Esophagus mucosa (tissue), 1 donor: ENCODE measurements around the gene RABGGTB. TPM values are rescaled to one million over a fixed set of nuclear protein-coding genes. Genes with fewer than 3 reads are reported as not detected.
"Not testable (repeated sequence)": the region's sequence is repeated elsewhere in the genome, so short reads cannot be mapped to it uniquely, and the experiment has no call there.

Experiments
- ATAC-seq: fragments of 200-7000 bp; cut with Tn5 transposase; one replicate; pipeline ENCODE4 v1.9.1; 2020
- total RNA-seq: library from RNA; stranded (reverse); gene quantifications from one replicate; pipeline ENCODE4 v1.2.4, GENCODE V29; 2023
- donor health status: DM: yes; HTN: yes; CAD: no.

The RABGGTB gene
- total RNA-seq, 1 donor from 2014 or later = 38.8 TPM

DNA sequence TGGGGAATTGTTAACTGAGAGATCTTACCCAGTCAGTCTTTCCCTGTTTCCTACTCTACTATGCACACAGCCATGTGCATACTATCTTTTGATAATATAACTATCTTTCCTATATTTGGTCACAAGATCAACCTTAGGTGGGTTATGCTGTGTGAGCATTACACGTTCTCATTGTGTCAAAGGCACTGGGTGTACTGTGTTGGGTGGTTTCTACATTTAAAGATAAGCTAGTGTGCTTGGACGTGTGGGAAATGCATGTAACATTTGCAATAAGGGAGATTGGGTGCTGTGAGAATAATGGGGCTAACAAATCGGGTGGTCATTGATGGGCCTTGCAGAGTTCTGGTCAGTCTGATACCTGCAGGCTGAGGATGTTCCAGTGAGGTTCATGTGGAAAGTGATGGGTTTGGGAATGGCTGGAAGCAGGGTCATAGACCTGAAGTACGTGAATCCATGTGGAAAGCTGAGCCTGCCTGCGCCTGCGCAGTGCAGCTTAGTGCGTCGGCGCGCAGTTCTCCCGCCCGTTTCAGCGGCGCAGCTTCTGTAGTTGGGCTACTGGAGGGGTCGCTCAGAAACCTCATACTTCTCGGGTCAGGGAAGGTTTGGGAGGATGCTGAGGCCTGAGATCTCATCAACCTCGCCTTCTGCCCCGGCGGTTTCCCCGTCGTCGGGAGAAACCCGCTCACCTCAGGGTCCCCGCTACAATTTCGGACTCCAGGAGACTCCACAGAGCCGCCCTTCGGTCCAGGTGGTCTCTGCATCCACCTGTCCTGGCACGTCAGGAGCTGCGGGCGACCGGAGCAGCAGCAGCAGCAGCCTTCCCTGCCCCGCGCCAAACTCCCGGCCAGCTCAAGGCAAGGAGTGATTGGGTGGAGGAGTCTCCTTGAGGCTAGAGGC lies 10.6 kb downstream of the RABGGTB start, which contains the start of gene MSH4:
Gene MSH4, plus strand, starts transcription at position 507 of the 897 bp plus-strand sequence. Its CDS starts 104 bp downstream, at position 611.
- ATAC-seq = peak; percentile 34

DNA sequence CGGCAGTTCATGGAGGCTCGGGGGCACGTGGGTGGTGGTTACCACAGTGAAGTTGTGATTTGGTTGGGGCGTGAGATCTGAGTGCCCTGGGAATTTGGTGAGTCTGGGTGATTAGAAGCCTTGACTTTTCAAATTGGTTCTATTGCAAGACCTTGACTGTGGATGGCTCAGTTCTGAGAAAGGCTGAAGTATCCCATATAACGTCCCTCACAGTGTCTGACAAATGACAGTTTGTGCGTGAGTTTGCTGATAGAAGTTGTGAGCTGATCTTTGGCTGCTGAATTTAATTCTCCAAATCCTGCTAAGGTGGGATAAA lies 11.2 kb downstream of the RABGGTB start:
- no peak for ATAC-seq

DNA sequence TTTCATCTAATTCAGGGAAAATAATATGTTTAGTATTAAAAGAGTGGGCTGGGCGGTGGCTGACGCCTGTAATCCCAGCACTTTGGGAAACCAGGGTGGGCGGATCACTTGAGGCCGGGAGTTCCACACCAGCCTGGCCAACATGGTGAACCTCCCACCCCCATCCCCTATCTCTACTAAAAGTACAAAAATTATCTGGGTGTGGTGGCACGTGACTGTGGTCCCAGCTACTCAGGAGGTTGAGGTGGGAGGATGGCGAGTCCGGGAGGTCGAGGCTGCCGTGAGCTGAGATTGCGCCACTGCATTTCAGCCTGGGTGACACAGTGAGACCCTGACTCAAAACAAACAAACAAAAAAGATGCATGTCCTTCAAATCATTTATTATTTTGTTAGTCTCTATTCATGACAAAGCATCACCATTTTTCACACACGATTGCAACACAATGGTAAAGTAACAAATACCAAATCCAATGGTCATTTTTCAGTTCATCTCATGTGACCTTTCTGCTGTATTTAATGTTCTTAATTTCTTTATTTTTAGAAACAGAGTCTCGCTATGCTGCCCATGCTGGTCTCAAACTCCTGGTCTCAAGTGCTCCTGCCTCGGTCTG lies 11.7 kb downstream of the RABGGTB start:
- ATAC-seq = no peak

DNA sequence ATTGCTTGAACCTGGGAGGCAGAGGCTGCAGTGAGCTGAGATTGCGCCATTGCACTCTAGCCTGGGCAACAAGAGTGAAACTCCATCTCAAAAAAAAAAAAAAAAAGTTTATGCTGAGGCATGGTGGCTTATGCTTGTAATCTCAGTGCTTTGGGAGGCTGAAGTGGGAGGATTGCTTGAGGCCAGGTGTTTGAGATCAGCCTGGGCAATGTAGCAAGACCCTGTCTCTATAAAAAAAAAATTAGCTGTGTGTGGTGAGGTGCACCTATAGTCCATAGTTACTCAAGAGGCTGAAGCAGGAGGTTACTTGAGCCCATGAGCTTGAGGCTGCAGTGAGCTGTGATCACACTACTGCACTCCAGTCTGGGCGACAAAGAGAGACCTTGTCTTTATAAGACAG lies 15.4 kb downstream of the RABGGTB start:
- not testable (repeated sequence) for ATAC-seq

DNA sequence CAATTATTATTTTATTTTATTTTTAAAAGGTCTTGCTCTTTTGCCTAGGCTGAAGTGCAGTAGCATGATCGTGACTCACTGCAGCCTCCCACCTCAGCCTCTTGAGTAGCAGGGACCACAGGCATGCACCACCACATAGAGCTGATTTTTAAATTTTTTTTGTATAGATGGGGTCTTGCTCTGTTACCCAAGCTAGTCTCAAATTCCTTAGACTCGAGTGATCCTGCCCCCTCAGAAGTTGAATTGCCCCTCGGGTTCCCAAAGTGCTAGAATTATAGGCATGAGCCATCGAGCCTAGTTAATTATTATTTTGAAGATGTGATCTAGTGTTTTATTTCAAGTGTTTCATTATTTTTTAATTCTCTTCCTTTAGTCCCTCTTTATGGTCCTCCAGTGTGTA lies 22.9 kb downstream of the RABGGTB start:
- no peak for ATAC-seq

DNA sequence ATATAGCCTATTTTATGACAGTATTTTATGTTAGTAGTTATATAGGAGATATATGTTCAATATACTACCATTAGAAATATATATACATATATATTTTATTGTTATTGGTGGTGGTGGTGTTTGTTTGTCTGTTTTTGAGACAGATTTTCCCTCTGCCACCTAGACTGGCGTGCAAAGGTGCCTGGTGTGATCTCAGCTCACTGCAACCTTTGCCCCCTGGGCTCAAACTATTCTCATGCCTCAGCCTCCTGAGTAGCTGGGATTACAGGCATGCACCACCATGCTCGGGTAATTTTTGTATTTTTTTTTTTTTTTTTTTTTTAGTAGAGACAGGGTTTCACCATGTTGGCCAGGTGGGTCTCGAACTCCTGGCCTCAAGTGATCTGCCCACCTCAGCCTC lies 24.1 kb downstream of the RABGGTB start:
- ATAC-seq = not testable (repeated sequence)

DNA sequence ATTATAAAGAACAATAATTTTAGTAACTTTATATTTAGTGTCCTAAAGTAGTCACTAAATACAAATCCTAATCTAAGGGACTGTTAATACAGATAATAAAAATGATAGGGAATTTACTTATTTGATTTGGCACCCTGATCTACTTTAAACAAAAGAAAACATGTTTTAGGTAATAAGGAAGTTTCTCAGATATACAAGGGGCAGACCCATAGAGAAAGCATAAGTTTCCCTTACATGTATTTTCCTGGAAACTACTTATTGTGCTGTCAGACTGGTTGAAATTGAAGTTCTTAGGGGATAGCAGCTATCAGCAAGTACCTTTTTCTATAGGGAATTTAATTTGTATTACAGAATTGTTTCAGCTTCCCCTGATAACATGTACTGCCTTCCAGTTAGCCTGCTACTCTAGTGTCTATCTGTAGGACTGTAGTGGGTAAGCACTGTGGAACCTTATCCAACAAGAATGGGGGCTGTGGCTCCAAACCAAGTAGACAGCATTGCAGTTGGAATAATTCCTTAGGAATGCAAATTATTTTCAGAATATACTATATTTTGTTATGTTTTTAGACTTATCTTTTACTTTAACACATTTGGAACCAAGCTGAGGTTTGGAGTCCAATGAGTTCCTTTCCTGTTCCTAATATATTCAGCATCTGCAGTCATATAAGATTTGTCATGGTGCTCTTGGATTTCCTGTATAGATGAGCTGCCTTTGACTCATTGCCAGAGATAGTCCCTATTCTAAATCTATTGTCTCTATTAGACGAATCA lies 25.3 kb downstream of the RABGGTB start:
- no peak for ATAC-seq

DNA sequence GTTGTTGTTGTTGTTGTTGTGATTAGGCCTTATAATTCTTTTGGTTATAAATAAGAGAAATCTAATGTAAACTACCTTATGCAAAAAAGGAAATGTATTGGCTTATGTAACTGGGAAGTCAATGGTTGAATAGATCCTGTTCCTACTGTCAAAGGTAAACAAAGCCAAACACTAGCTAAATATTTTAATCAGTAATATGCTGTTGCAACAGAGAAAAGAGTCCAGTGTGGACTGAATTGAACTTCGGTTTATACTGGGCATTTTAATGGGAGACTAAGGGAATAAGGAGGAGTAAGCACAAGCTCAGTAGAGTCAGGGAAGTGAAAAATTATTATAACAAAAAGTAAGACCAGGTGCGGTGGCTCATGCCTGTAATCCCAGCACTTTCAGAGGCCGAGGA lies 26.0 kb downstream of the RABGGTB start:
- ATAC-seq = no peak

DNA sequence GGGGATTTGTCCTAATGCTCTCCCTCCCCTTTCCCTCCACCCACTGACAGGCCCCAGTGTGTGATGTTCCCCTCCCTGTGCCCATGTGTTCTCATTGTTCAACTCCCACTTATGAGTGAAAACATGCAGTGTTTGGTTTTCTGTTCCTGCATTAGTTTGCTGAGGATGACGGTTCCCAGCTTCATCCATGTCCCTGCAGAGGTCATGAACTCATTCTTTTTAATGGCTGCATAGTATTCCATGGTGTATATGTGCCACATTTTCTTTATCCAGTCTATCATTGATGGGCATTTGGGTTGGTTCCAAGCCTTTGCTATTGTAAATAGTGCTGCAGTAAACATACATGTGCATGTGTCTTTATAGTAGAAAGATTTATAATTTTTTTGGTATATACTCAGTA lies 37.5 kb downstream of the RABGGTB start:
- ATAC-seq = not testable (repeated sequence)

DNA sequence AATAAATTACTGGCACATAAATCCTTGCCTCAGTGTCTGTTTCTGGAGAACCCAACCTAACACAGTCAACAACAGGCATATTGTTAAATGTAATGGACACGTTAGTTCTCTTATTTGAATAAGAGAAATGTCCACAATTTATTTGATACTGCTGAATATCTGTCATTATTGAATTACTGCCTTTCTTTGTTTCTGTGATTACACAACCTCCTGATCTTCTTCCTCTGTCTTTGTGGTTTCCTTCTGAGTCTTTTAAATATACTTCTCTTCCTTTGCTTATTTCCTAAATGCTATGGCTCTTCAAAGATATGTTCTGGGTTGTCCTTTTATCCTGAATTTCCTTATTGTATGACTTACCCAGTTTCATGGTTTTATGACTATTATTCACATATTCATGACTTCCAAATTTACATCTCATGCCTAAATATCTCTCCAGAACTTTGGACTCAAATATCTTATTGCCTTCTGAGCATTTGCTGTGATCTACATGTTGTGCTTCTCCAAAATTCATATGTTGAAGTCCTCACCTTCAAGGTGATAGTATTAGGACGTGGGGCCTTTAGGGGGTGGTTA lies 50.6 kb downstream of the RABGGTB start:
- ATAC-seq = no peak

DNA sequence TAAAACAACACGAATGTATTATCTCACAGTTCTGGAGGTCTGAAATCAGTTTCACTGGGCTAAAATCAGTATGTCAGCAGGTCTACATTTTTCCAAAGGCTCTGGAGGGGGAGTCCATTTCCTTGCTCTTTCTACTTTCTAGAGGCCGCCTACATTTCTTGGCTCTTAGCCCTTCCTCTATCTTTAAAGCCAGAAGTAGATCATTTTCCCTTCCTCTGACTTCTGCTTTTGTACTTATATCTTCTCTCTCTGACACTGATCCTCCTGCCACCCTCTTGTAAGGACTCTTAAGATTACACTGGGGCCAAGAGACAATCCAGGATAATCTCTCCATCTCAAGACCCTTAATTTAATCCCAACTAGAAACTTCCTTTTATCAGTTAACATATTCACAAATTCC lies 52.0 kb downstream of the RABGGTB start:
- no peak for ATAC-seq

DNA sequence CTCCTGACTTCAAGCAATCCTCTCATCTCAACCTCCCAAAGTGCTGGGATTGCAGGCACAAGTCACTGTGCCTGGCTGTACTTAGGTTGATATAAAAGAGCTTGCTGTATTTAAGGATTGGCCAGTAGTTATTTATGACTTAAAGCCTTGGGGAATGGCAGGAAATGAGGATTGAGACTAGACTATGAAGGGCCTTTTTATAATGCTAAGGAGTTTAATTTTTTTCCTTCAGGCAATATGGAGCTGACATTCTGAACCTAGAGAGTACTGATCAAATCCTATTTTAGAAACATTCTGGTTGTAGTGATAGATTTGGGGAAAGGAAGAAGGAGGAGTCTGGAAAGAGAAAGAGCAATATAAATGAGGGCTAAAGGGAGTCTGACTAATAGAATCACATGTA lies 55.4 kb downstream of the RABGGTB start:
- no peak for ATAC-seq

Other genes starting within 250 kb of the RABGGTB start
- 0.60 TPM for gene SLC44A5, start 175.1 kb upstream of the RABGGTB start, total RNA-seq
- 39.8 TPM for gene ACADM, start 61.5 kb upstream of the RABGGTB start, total RNA-seq
- gene MSH4, start 10.6 kb downstream of the RABGGTB start, total RNA-seq = 0.36 TPM
- not detected for gene ASB17, start 146.1 kb downstream of the RABGGTB start, total RNA-seq